ENCODE results near the gene NKAIN2.
"Not testable (repeated sequence)": the region's sequence is repeated elsewhere in the genome, so short reads cannot be mapped to it uniquely, and the experiment has no call there.

Gene NKAIN2

DNA sequence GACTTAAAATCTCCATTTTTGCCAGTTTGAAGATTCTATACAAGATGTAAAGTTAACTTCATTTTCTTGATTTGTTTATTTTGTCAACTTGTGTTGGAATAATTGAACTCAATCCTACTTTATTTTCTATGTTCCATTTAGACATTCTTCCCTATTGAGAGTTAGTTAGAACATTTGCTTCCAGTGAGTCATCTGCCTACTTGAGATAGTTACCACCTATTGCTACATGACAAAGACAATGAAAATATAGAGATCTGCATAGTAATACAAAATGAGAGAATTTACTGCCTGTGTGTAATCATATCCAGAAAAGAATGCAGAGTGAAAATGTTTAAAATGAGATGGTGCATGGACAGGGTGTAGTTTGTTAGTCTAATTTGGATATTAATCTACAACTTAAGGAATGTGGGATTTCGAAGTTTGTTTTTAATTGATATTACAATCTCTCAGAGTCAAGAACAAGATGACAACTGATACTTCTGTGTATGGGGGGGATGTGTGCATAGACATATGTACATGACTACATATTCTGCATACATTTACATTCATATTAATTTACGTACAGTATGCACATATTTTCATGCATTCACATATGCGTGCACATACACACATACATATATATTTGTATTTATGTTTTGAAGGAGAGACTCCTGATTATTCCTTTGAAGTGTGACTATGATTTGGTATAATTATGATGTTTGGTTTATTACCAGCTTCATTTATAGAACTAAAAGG lies 420.1 kb downstream of the NKAIN2 start:
- DNase-seq (ENCODE audit: low spot score) = no peak

- no peak for DNase-seq (ENCODE audit: low spot score)
These were observed 422.7 kb downstream of the NKAIN2 start for GRCh38 chr6:124226396-124226795.

DNA sequence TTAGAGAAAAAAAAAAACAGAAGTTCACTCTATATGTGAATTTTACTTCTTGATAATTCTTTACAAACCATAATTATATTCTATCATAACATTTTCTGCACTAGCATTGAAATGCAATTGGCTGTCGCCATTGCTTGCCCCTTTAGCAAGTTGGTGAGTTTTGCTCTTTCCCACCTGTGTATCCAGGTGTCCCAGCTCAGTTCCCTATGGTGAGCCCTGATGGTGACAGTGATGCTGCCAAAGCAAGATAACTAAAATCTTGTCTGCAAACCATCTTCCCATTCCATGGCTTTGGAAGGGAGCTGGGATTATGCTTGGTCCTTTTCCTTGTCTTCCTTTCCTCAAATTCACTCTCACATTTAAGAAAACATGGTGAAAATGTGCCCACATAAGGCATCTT lies 429.6 kb downstream of the NKAIN2 start:
- no peak for DNase-seq (ENCODE audit: low spot score)

DNA sequence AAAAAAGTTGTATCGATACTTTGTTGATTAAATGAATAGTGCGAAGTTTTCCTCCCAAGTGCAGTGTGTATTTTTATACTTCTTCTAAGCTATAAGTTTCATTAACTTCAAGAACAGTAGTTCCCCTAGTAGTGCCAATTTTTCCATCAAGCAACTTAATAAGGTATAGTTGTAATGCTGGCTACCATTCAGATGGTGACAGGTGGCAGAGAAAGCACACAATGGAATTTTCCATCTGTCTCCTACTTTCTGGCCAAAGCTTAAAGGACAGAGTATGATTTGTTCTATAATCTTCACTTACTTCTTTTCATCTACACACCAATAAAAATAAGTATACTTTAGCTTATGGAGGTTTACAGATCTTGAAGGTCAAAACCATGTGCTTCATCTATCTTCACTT lies 431.1 kb downstream of the NKAIN2 start:
- no peak for DNase-seq (ENCODE audit: low spot score)

DNA sequence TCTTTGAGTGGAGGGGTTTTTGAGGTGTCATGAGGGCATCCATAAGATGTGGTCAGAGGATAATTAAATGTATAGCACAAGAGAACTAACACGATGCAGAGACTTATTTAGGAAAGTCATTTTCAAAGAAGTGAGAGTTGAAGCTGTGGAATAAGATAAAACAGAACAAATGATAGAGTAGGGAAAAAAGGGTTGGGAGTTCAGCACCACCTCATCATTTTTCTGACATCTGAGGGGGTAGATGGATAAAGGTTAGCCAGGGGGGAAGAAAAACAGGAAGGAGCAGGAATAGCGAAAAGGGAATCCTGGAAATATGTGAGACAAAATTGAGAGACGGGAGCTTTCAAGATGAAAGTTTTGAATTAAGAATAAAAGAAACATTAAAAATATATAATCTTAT lies 434.2 kb downstream of the NKAIN2 start:
- DNase-seq (ENCODE audit: low spot score) = no peak

DNA sequence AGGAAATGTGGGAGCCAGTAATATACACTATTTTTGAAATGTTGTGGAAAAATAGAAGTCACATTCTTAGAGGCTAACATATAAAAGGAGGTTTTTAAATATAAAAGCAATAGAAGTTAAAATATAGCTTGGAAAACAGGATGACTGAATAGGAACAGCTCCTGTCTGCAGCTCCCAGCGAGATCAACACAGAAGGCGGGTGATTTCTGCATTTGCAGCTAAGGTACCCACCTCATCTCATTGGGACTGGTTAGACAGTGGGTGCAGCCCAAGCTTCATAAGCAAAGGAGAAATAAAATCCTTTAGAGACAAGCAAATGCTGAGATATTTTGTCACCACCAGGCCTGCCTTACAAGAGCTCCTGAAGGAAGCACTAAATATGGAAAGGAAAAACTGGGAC lies 434.7 kb downstream of the NKAIN2 start:
- not testable (repeated sequence) for DNase-seq (ENCODE audit: low spot score)

DNA sequence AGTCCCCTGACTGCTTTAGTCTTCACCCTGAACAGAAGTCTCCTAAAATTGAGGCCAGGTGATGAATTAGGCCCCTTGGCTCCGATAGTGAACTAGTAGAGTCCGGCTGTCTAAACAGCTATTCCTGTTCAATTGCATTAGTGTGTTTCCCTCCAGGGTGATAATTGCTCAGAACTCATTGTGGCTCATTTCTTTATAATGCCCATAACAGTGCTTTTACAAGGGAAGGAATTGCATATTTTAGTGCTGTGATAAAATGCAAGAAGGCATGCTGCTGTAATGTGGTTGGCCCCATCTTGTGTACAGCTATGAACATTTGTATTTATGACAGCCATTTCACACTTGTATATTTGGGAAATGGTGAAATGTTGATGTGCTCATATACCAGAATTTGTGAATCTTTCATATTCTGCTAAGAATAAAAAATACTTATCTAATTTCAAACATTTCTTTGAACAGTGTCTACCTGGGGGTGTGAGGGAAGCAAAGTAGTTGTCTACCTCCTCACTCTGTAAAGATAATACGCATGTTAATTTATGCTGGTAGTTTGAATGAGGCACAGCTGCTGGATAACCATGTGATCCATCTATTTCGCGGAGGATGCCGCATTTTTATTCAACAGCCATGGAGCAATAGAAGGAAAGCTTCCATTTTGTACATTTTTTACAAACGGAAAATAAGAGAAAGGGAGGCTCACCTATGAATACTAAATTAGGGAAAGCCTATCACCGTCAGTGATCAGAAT lies 451.4 kb downstream of the NKAIN2 start:
- DNase-seq (ENCODE audit: low spot score) = no peak

GRCh38 chr6:124260337-124260736 lies 456.7 kb downstream of the NKAIN2 start:
- DNase-seq (ENCODE audit: low spot score) = no peak

GRCh38 chr6:124269733-124270132 lies 466.1 kb downstream of the NKAIN2 start:
- no peak for DNase-seq (ENCODE audit: low spot score)

DNA sequence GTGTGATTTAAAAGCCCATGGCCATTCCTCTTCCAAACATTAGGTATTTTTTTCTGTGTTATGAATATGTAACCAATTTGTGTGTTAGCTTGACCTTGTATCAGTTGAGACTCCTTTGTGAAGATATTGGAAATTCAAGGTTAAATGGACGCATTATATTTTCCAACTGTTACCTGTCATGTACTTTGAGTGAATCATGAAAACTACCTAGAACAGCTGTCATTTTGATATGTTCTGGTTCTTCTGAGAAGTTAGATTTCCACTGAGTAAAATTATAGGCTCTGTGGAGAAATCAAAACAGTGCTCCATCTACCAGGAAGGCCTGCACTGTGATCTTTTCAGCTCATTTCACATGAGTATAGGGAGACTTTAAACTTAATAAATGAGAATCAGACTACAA lies 470.0 kb downstream of the NKAIN2 start:
- no peak for DNase-seq (ENCODE audit: low spot score)

DNA sequence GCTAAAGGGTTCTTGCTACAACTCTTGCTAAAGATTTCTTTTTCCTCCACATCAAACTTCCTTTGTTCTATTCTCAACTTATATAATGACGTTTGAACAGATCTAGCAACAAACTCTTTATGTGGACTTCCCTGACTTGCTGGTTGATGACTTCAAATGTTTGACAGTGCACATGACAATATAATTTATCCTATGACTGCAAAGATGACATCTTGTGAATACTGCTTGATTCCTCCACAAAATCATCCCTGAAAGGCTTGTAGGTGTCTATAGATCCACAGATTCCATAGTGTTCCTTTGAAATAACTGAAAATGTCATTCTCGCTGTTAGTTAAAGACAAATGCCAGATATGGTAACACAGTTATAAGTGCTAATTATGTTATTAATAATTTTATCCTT lies 478.9 kb downstream of the NKAIN2 start:
- no peak for DNase-seq (ENCODE audit: low spot score)

GRCh38 chr6:124283486-124283885 lies 479.8 kb downstream of the NKAIN2 start:
- no peak for DNase-seq (ENCODE audit: low spot score)

- DNase-seq (ENCODE audit: low spot score) = no peak
These were observed 481.5 kb downstream of the NKAIN2 start for GRCh38 chr6:124285146-124285545.

GRCh38 chr6:124294574-124295200 lies 491.0 kb downstream of the NKAIN2 start:
- no peak for DNase-seq (ENCODE audit: low spot score)

- no peak for DNase-seq (ENCODE audit: low spot score)
These were observed 493.8 kb downstream of the NKAIN2 start for GRCh38 chr6:124297507-124297906.

DNA sequence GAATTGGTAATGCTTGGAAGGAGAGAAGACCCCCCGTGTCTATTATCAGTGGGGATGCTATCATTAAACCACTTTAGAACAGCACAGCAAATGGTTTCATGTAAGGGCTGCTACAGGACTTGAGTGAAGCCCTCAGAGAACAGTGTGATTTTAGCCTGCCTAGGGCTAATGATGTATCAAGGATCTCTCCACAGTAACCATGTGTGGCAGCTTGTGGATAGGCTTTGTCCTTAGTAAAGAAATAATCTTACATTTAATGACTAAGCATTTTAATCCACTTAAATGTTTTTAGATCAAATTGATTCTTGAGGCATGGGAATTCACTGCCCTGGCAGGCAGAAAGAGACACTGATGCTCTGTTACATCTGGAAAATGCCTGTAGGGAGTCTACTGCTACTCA lies 495.1 kb downstream of the NKAIN2 start:
- DNase-seq (ENCODE audit: low spot score) = no peak

DNA sequence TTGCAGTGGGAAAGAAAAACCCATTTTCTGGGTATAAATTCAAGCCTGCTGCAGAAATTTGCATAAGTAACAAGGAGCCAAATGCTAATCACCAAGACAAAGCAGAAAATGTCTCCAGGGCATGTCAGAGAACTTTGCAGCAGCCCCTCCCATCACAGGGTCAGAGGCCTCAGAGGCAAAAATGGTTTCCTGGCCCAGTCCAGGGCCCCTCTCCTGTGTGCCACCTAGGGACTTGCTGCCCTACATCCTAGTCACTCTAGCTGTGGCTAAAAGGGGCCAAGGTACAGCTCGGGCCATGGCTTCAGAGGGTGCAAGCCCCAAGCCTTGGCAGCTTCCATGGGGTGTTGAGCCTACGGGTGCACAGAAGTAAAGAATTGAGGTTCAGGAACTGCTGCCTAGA lies 497.2 kb downstream of the NKAIN2 start:
- not testable (repeated sequence) for DNase-seq (ENCODE audit: low spot score)

DNA sequence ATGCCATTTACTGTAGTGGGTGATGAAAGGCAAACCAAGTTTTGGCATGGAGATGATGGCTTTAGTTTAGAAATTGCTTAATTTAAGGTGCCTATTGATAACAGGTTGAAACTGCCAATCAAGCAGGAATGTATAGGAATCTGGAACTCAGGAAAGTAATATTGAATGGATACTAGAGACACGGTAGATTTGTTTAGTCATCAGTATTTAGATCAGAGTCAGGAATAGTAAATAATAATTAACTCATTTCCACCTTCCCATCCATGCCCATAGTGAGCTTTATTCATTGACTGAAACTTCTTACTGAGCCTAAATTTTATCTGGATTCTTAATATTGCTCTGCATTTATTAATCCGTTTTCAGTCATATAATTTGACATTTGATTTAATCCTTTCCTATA lies 500.3 kb downstream of the NKAIN2 start:
- no peak for DNase-seq (ENCODE audit: low spot score)

DNA sequence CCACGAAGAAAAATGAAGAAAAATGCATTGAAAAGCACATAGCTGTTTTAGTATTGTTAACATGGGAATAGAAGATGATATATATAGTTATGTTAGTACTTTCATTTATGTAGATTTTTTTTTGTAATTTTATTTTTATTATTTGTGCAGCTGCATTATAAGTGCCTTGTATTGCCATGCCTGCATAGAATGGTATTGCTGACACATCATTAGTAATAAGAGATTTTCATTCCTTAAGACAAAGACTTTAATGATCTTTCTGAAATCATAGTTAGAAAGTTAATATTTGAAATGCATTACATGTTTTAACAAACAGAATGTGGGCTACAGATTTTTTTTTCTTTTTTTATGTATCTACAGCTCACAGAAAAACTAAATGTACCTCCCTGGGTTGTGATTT lies 506.5 kb downstream of the NKAIN2 start:
- no peak for DNase-seq (ENCODE audit: low spot score)

- no peak for DNase-seq (ENCODE audit: low spot score)
These were observed 515.7 kb downstream of the NKAIN2 start for GRCh38 chr6:124319410-124319809.

- DNase-seq (ENCODE audit: low spot score) = no peak
These were observed 520.6 kb downstream of the NKAIN2 start for GRCh38 chr6:124324237-124324636.

DNA sequence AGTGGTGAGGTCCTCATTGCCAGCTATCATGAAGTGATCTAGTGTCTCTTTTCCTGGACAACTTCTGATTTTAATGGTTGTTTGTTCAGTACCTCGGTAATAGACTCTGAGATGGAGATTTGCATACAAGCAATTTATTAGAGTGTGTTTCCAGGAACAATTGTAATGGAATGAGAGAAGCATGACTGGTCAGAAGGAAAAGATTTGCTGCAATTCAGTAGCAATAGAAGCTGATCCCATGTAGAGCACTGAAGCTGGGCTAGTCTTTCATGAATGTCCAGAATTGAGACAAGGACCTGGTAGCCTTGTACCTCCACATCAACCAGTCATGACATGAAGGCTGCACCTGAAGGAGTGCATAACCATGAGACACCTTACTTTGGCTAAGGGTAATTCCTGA lies 526.5 kb downstream of the NKAIN2 start:
- no peak for DNase-seq (ENCODE audit: low spot score)

DNA sequence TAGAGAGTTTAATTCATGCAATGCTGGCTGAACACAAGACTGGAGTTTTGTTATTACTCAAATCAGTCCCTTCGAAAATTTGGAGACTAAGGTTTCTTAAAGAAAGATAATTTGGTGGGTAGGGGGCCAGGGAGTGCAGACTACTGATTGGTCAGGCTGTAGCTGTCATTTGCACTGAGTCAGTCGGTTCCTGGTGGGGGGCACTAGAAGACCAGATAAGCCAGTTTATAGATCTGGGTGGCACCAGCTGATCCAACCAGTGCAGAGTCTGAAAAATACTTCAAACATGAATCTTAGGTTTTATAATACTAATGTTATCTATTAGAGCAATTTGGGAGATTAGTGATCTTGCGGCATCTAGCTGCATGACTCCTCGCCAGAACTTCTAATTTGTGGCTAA lies 530.7 kb downstream of the NKAIN2 start:
- DNase-seq (ENCODE audit: low spot score) = no peak
